WTC11 (cell line): Measurements from ENCODE around the gene FAM8A1. TPM values are rescaled to one million over a fixed set of nuclear protein-coding genes. Genes with fewer than 3 reads are reported as not detected.

ENCODE experiments used
- total RNA-seq: library from RNA; stranded (reverse); gene quantifications from 3 replicates; pipeline ENCODE4 v1.2.3, GENCODE V29; 2021

FAM8A1 gene
- total RNA-seq, 1 experiment from 2014 or later, result 10.3 TPM

Other genes with a start within 250 kb of the FAM8A1 start
- gene CAP2, start 206.7 kb upstream of the FAM8A1 start, total RNA-seq, result 7.2 to 10.9 TPM (median 10.6 TPM) in 3 replicates
- 58.4 to 67.0 TPM (median 60.2 TPM) in 3 replicates for gene NUP153, start 106.6 kb downstream of the FAM8A1 start, total RNA-seq